DND-41 (cell line): ENCODE measurements around the gene GABBR1.

Experiments used
- EZH2 ChIP-seq: IDR thresholded peaks from 3 replicates; pipeline ENCODE4 v1.6.1; 2012; ENCODE audit warnings: borderline replicate concordance, low read depth, mild to moderate bottlenecking, moderate library complexity, low read length, inconsistent platforms; ENCODE audit not compliant: severe bottlenecking
- TF ChIP-seq, protein P1 (sequence below): IDR thresholded peaks from 2 replicates; pipeline ENCODE4 v1.5.1; 2012; ENCODE audit warnings: borderline replicate concordance, low read length, moderate library complexity, mild to moderate bottlenecking; ENCODE audit not compliant: poor library complexity, severe bottlenecking; ENCODE audit errors: extremely low read depth

DNA sequence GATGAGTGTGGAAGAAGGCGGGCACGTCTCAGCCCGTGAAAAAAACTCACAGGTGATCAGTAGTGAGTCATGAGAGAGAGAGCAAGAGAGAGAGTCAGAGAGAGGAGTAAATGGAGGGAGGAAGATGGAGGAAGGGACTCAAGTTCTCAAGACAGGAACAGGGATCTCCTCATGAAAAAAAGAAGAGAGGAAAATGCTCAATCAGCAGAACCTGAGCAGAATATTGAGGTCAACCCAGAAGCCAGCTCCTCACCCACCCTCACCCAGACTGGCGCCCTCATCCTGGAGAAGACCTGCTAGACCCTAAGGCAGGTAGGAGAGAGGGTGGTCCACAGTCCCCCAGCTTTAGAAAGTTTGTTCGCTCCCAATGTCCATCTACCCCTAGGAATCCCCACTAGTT is 78.2 kb downstream of the GABBR1 start:
- TF ChIP-seq, protein P1, sequence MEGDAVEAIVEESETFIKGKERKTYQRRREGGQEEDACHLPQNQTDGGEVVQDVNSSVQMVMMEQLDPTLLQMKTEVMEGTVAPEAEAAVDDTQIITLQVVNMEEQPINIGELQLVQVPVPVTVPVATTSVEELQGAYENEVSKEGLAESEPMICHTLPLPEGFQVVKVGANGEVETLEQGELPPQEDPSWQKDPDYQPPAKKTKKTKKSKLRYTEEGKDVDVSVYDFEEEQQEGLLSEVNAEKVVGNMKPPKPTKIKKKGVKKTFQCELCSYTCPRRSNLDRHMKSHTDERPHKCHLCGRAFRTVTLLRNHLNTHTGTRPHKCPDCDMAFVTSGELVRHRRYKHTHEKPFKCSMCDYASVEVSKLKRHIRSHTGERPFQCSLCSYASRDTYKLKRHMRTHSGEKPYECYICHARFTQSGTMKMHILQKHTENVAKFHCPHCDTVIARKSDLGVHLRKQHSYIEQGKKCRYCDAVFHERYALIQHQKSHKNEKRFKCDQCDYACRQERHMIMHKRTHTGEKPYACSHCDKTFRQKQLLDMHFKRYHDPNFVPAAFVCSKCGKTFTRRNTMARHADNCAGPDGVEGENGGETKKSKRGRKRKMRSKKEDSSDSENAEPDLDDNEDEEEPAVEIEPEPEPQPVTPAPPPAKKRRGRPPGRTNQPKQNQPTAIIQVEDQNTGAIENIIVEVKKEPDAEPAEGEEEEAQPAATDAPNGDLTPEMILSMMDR, result no peak
- TF ChIP-seq EZH2, result no peak
